HG03520 (cell line): ENCODE data around the gene MCAM.

Source experiments
- ATAC-seq: cut with Tn5 transposase; IDR thresholded peaks from one replicate; pipeline ENCODE4 v1.9.1; 2021; ENCODE audit warnings: mild to moderate bottlenecking, moderate library complexity; ENCODE audit not compliant: unreplicated experiment

MCAM gene

GRCh38 chr11:119309411-119309810 is 7.5 kb downstream of the MCAM start:
- ATAC-seq = no peak

GRCh38 chr11:119307974-119308373 is 9.0 kb downstream of the MCAM start:
- ATAC-seq = no peak

- no peak for ATAC-seq
These were observed 9.7 kb downstream of the MCAM start for GRCh38 chr11:119307219-119307618.

GRCh38 chr11:119306373-119306890 is 10.5 kb downstream of the MCAM start:
- ATAC-seq = no peak

- ATAC-seq = no peak
These were observed 11.2 kb downstream of the MCAM start for GRCh38 chr11:119305556-119306372.

GRCh38 chr11:119303227-119303718 is 13.7 kb downstream of the MCAM start:
- no peak for ATAC-seq

- ATAC-seq = no peak
These were observed 16.5 kb downstream of the MCAM start for GRCh38 chr11:119300198-119300964.

GRCh38 chr11:119299416-119299815 is 17.5 kb downstream of the MCAM start:
- ATAC-seq = no peak

- ATAC-seq = no peak
These were observed 18.2 kb downstream of the MCAM start for GRCh38 chr11:119298726-119299125.

- ATAC-seq = no peak
These were observed 19.0 kb downstream of the MCAM start for GRCh38 chr11:119297938-119298337.

GRCh38 chr11:119295178-119295577 is 21.8 kb downstream of the MCAM start:
- ATAC-seq = no peak

GRCh38 chr11:119293461-119293860 is 23.5 kb downstream of the MCAM start:
- ATAC-seq = no peak

- no peak for ATAC-seq
These were observed 25.9 kb downstream of the MCAM start for GRCh38 chr11:119290894-119291497.

- ATAC-seq = no peak
These were observed 28.7 kb downstream of the MCAM start for GRCh38 chr11:119288219-119288618.

GRCh38 chr11:119285431-119285830 is 31.5 kb downstream of the MCAM start:
- no peak for ATAC-seq

GRCh38 chr11:119284344-119285157 is 32.4 kb downstream of the MCAM start:
- ATAC-seq = no peak

- ATAC-seq = no peak
These were observed 34.4 kb downstream of the MCAM start for GRCh38 chr11:119282495-119282894.

GRCh38 chr11:119277660-119278059 is 39.3 kb downstream of the MCAM start:
- ATAC-seq = no peak

- ATAC-seq = no peak
These were observed 43.2 kb downstream of the MCAM start for GRCh38 chr11:119273721-119274120.

GRCh38 chr11:119267645-119268044 is 49.3 kb downstream of the MCAM start:
- ATAC-seq = no peak
